NCI-H128 (cell line): ENCODE measurements around the gene NKAIN2.
"Not testable (repeated sequence)": the region's sequence is repeated elsewhere in the genome, so short reads cannot be mapped to it uniquely, and the experiment has no call there.

Experiments
- DNase-seq: peaks from one replicate; lab custom pipeline; 2025; ENCODE audit not compliant: unreplicated experiment; lab: John Stamatoyannopoulos, UW

Gene NKAIN2

GRCh38 chr6:124400261-124400999 is 596.8 kb downstream of the NKAIN2 start:
- no peak for DNase-seq

- not testable (repeated sequence) for DNase-seq
These were observed 606.8 kb downstream of the NKAIN2 start for GRCh38 chr6:124410425-124410824.

- not testable (repeated sequence) for DNase-seq
These were observed 609.0 kb downstream of the NKAIN2 start for GRCh38 chr6:124412657-124413056.

GRCh38 chr6:124420116-124420840 is 616.6 kb downstream of the NKAIN2 start:
- no peak for DNase-seq

- no peak for DNase-seq
These were observed 620.0 kb downstream of the NKAIN2 start for GRCh38 chr6:124423621-124424020.

- no peak for DNase-seq
These were observed 627.2 kb downstream of the NKAIN2 start for GRCh38 chr6:124430740-124431318.

GRCh38 chr6:124432620-124433019 is 629.0 kb downstream of the NKAIN2 start:
- no peak for DNase-seq

- peak; percentile 60 for DNase-seq
These were observed 629.9 kb downstream of the NKAIN2 start for GRCh38 chr6:124433387-124434160.

- DNase-seq: no peak
These were observed 630.8 kb downstream of the NKAIN2 start for GRCh38 chr6:124434421-124434820.

- no peak for DNase-seq
These were observed 633.1 kb downstream of the NKAIN2 start for GRCh38 chr6:124436803-124437202.

GRCh38 chr6:124438546-124439065 is 634.9 kb downstream of the NKAIN2 start:
- DNase-seq: no peak

GRCh38 chr6:124441450-124441849 is 637.8 kb downstream of the NKAIN2 start:
- peak; percentile 34 for DNase-seq

- no peak for DNase-seq
These were observed 639.9 kb downstream of the NKAIN2 start for GRCh38 chr6:124443541-124443940.

- no peak for DNase-seq
These were observed 641.9 kb downstream of the NKAIN2 start for GRCh38 chr6:124445581-124445980.

GRCh38 chr6:124446961-124447360 is 643.3 kb downstream of the NKAIN2 start:
- DNase-seq: no peak

- DNase-seq: no peak
These were observed 655.6 kb downstream of the NKAIN2 start for GRCh38 chr6:124459268-124459667.

- no peak for DNase-seq
These were observed 659.1 kb downstream of the NKAIN2 start for GRCh38 chr6:124462750-124463149.

GRCh38 chr6:124463271-124463670 is 659.6 kb downstream of the NKAIN2 start:
- DNase-seq: no peak

GRCh38 chr6:124464600-124464999 is 660.9 kb downstream of the NKAIN2 start:
- DNase-seq: not testable (repeated sequence)

- no peak for DNase-seq
These were observed 663.3 kb downstream of the NKAIN2 start for GRCh38 chr6:124466949-124467348.

- no peak for DNase-seq
These were observed 663.7 kb downstream of the NKAIN2 start for GRCh38 chr6:124467366-124467765.
